IPS DF 6.9 (cell line): ENCODE measurements around the gene HSCB.

Source experiments
- DNase-seq: peaks from one replicate; pipeline ENCODE4 v3.0.0-alpha.2; 2013; ENCODE audit warnings: low read depth, low spot score
- H3K27ac ChIP-seq: one replicate; pipeline ENCODE4 v1.5.1; 2013; ENCODE audit warnings: low read length, control low read depth
- H3K27me3 ChIP-seq: 2 replicates; pipeline ENCODE4 v1.6.1; 2013; ENCODE audit warnings: mild to moderate bottlenecking, low read length; ENCODE audit not compliant: control insufficient read depth, insufficient read depth
- H3K36me3 ChIP-seq: 2 replicates; pipeline ENCODE4 v1.6.1; 2013; ENCODE audit warnings: low read length; ENCODE audit not compliant: control insufficient read depth, insufficient read depth
- H3K4me1 ChIP-seq: 2 replicates; pipeline ENCODE4 v1.6.1; 2013; ENCODE audit warnings: low read length; ENCODE audit not compliant: control insufficient read depth, insufficient read depth
- H3K4me3 ChIP-seq: 2 replicates; pipeline ENCODE4 v1.5.1; 2013; ENCODE audit warnings: mild to moderate bottlenecking, low read length
- H3K9me3 ChIP-seq: 2 replicates; pipeline ENCODE4 v1.6.1; 2013; ENCODE audit warnings: low read length, inconsistent platforms; ENCODE audit not compliant: control insufficient read depth, insufficient read depth
- WGBS: extraction: QIAGEN DNeasy Blood & Tissue Kit; methylation state at CpG from one replicate; pipeline ENCODE4 v1.1.7; 2013; ENCODE audit warnings: mixed read lengths, missing lambda C conversion rate; ENCODE audit not compliant: insufficient read length, insufficient coverage; 5-methylcytosine and 5-hydroxymethylcytosine counted together

The HSCB gene

DNA sequence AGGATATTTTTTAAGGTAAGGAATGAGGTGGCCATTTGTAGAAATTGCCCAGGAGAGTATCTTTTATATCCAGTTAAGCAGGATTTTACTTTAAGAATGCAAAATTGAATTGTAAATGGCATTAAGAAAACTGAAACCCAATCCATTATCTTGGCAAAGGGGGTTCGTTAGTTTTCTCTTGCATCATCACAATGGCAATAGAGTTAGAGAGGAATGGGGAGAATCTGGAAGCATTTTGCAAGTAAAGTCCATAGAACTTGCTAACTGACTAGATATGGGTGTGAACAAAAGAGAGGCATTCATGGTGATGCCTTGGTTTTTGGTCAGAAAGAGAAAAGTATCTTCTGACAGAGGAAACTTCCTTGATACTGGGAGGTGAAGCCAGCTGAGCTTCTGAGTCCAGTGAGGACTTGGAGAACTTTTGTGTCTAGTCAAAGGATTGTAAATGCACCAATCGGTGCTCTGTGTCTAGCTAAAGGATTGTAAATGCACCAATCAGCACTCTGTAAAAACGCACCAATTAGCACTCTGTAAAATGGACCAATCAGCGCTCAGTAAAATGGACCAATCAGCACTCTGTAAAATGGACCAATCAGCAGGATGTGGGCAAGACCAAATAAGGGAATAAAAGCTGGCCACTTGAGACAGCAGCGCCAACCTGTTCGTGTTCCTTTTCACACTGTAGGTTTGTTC lies 27.0 kb downstream of the HSCB start:
- WGBS: no CpG with 5 or more reads among the region's 6 CpGs

DNA sequence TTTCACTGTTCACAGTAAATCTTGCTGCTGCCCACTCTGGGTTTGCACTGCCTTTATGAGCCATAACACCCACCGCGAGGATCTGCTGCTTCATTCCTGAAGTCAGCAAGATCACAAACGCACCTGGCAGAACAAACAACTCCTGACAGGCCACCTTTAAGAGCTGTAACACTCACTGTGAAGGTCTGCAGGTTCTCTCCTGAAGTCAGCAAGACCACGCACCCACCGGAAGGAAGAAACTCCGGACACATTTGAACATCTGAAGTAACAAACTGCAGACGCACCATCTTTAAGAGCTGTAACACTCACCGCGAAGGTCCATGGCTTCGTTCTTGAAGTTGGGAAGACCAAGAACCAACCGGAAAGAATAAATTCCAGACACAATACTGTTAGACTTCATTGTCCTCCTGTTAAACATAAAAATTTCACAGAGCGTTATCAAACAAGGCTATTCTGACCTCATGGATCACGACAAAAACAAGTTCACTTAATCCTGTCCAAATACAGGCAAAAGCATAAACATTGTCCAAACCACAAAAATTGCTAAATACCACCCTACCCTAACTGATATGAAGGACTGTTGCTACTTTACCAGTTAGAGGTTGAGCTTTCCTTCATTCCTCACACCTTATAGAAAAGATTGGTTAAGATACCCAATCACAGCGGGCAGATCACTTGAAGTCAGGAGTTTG lies 27.7 kb downstream of the HSCB start:
- H3K36me3 ChIP-seq: no peaks in the 10 kb centered on the region
- no peak overlapping the region for H3K4me3 ChIP-seq
- WGBS: no CpG with 5 or more reads among the region's 14 CpGs
- H3K27ac ChIP-seq: no peak overlapping the region
- H3K9me3 ChIP-seq: no peaks in the 10 kb centered on the region
- H3K27me3 ChIP-seq: no peaks in the 10 kb centered on the region
- H3K4me1 ChIP-seq: no peaks in the 10 kb centered on the region
- no peak for DNase-seq

More for the DNA sequence above, 27.0 kb downstream of the HSCB start:
- Histone ChIP-seq H3K9me3 (no peaks in the 10 kb centered on the region), H3K4me3 (no peak overlapping the region), H3K27ac (no peak overlapping the region), H3K4me1 (no peaks in the 10 kb centered on the region), H3K36me3 (no peaks in the 10 kb centered on the region), H3K27me3 (no peaks in the 10 kb centered on the region)
- no peak for DNase-seq

DNA sequence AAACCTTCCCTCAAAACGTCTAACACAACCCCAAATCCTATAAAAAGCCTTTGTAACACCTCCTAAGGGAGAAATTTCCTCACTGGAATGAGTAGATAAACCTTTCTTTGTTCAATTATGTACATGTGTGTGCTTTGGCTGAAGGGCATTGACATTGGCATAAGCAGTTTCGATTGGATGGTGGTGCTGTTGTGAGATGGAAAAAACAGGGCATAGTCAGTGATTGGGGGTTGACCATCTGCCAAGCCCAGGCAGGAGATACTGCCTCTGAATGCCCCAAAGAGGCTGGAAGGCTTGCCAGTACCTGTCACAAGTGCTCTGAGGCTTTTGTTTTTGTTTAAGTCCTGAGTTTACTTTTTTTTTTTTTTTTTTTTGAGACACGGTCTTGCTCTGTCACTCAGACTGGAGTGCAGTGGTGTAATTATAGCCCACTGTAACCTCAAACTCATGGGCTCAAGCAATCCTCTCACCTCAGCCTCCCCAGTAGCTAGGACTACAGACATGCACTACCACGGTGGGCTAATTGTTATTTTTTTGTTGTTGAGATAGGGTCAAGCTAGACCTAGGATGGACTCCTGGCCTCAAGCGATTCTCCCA lies 29.5 kb downstream of the HSCB start:
- no peaks in the 10 kb centered on the region for H3K4me1 ChIP-seq
- H3K27me3 ChIP-seq: no peaks in the 10 kb centered on the region
- DNase-seq: no peak
- H3K9me3 ChIP-seq: no peaks in the 10 kb centered on the region
- H3K27ac ChIP-seq: no peak overlapping the region
- no peak overlapping the region for H3K4me3 ChIP-seq
- H3K36me3 ChIP-seq: no peaks in the 10 kb centered on the region; the same call in 1 of the 2 replicates
- WGBS: no CpG with 5 or more reads among the region's 5 CpGs

DNA sequence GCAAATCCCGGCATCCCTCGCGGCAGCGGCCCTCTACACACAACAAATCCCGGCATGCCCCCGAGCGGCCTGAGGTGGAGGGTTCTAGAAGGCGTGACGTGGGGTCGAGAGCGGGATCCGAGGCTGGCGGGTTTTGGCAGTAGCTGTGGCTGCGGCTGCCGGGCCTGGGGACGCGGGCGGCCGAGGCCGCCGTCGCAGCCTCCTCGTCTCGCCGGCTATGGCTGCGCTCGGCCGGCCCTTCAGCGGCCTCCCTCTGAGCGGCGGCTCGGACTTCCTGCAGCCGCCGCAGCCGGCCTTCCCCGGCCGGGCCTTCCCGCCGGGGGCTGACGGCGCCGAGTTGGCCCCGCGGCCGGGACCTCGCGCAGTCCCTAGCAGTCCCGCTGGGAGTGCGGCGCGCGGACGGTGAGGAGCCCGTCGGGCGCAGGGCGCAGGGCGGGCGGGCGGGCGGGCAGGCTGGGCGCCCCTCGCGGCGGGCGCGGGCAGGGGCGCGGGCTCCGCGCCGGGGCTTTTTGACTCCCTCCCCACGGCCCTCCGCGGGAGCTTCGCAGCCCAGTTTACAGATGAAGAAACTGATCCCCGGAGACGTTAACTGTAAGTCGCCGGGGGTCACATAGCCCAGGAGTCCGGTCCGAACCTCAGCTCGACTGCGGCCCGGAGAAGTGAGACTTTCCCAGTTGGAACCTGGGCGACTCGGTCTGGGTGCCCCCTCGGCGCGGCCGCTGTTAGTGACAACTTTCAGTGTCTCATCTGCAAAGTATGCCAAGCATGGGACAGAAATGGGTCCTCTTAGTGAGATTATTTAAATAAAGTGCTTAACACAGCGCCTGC lies 31.0 kb downstream of the HSCB start, which contains the start of gene CCDC117:
Gene CCDC117, plus strand, starts transcription at position 63 of the 828 bp plus-strand sequence. Its CDS starts 155 bp downstream, at position 218.
- no peaks in the 10 kb centered on the region for H3K4me1 ChIP-seq
- H3K4me3 ChIP-seq: peak within 1 kb of the TSS; percentile 77
- no peaks in the 10 kb centered on the region for H3K27me3 ChIP-seq
- no CpG with 5 or more reads among the region's 92 CpGs for WGBS
- no peaks in the 10 kb centered on the region; the same call in 1 of the 2 replicates for H3K36me3 ChIP-seq
- DNase-seq: peak; percentile 93
- no peak within 1 kb of the TSS for H3K27ac ChIP-seq
- no peaks in the 10 kb centered on the region for H3K9me3 ChIP-seq

DNA sequence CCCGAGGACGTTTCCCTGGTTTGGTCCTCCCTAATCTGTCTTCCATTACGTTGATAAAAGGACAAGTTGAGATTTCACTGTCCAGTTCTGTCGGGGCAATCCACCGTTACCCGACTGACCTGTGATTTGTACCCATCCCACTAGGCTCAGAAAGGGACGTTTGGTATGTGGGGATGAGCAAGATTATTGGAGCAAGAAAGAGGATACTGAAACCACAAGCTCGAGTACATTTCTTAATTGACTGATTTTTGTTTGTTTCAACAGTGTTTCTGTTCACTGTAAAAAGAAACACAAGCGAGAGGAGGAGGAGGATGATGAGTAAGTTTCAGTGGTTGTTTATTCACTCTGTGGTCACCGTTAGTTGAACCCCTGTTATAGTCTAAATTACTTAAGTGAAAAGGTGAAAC lies 31.6 kb downstream of the HSCB start:
- no peak for DNase-seq
- no peaks in the 10 kb centered on the region for H3K9me3 ChIP-seq
- no peaks in the 10 kb centered on the region for H3K4me1 ChIP-seq
- no peaks in the 10 kb centered on the region; the same call in 1 of the 2 replicates for H3K36me3 ChIP-seq
- H3K4me3 ChIP-seq: peak overlapping the region; percentile 77; the same call in 1 of the 2 replicates
- WGBS: no CpG with 5 or more reads among the region's 10 CpGs
- no peak overlapping the region for H3K27ac ChIP-seq
- no peaks in the 10 kb centered on the region for H3K27me3 ChIP-seq

DNA sequence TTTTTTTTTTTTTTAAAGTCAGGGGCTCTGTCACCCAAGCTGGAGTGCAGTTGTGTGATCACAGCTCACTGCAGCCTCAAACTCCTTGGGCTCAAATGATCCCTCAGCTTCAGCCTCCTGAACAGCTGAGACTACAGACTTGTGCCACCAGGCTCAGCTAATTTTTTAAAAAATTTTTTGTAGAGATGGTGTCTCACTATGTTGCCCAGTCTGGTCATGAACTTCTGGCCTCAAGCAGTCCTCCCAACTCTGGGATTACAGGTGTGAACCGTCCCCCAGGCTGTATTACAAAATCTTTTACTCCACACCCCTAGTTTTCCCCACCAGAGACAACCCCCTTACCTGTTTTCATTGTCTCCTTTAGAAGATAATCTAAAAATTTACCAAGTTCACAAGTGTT lies 32.5 kb downstream of the HSCB start:
- H3K4me3 ChIP-seq: no peak overlapping the region
- no peaks in the 10 kb centered on the region for H3K9me3 ChIP-seq
- no CpG with 5 or more reads among the region's 1 CpG for whole genome bisulfite sequencing
- DNase-seq: no peak
- H3K36me3 ChIP-seq: no peaks in the 10 kb centered on the region; the same call in 1 of the 2 replicates
- H3K27ac ChIP-seq: no peak overlapping the region
- H3K4me1 ChIP-seq: no peaks in the 10 kb centered on the region
- H3K27me3 ChIP-seq: no peaks in the 10 kb centered on the region

DNA sequence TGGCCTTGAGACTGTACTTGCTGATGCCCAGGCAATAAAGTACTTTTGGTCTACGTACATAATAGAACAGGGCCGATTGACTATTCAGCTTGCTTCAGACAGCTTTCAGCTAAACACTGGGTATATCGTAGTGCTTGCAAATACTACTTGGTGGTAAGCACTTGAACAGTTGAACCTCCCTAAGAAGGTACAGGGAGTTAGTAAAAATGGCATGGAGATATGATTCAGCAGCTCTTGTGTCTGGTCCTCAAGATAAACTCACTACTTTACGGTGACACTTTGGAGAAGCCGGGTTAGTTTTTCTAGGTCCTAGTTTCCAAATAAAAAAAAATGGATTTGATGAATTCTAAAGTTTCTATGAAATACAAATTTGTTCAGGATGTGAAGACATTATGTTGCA lies 38.0 kb downstream of the HSCB start:
- no peaks in the 10 kb centered on the region for H3K4me1 ChIP-seq
- DNase-seq: no peak
- H3K9me3 ChIP-seq: no peaks in the 10 kb centered on the region
- peaks cover 5% of the 10 kb centered on the region; the same call in 1 of the 2 replicates for H3K36me3 ChIP-seq
- H3K4me3 ChIP-seq: no peak overlapping the region
- WGBS: no CpG with 5 or more reads among the region's 5 CpGs
- no peaks in the 10 kb centered on the region for H3K27me3 ChIP-seq
- no peak overlapping the region for H3K27ac ChIP-seq

DNA sequence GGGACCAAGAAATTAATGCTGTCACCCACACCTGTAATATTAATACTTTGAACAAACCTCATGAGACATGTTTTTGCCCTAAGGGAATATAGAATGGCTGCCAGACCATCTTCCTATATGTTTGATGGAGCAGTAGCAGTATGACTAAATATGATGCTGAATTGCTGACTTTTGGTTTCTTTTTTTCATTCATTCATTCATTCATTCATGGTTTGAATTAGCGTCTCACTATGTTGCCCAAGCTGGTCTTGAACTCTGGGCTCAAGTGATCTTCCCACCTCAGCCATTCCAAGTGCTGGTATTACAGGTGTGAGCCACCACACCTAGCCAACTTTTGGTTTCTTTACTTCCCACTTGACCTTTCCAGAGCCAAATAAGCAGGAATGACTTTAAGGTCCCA lies 38.5 kb downstream of the HSCB start:
- peaks cover 5% of the 10 kb centered on the region; the same call in 1 of the 2 replicates for H3K36me3 ChIP-seq
- no peaks in the 10 kb centered on the region for H3K27me3 ChIP-seq
- WGBS: no CpG with 5 or more reads among the region's 1 CpG
- H3K9me3 ChIP-seq: no peaks in the 10 kb centered on the region
- no peak for DNase-seq
- no peak overlapping the region for H3K4me3 ChIP-seq
- H3K27ac ChIP-seq: no peak overlapping the region
- no peaks in the 10 kb centered on the region for H3K4me1 ChIP-seq

DNA sequence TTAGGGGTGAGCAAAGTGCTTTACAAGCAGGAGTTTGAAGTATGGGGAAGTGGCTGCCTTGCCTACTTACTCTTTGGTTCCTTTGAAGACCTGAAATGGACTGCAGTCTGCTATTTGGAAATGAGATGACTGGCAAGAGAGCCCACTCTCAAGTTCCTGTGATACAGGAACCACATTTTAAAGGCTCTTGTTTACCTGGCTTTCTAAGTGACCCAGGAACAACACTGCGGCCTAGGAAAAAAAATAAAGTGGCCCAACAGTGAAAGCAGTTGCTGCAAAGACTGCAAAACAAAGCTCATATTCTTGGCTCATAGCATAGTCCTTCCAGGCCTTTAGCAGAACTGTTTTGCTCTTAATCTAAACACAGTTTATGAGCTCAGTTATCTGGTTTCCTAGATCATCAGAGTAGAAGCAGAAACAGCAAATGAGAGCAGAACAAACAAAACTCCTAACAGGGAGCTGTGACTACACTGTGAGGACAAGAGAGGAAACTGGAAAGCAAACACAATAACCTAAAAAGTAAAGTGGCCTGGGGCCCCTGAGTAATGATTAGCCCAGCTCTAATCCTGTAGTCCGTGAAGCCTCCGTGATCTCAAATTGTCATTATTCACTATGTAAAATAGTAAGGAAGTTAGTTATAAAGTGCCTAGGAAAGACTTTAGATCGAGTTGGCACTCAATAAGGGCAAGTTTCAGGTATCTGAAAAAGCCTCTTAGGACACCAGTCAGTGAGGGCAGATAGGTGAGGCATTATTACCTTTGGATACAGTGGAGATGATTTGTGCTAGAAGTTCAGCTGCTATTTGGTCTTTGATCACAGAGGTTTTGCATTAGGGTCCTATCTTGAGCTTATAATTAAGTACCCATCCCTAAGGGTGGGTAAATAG lies 42.2 kb downstream of the HSCB start:
- no peaks in the 10 kb centered on the region for H3K9me3 ChIP-seq
- no peaks in the 10 kb centered on the region for H3K4me1 ChIP-seq
- H3K36me3 ChIP-seq: peaks cover 5% of the 10 kb centered on the region; the same call in 1 of the 2 replicates
- WGBS: no CpG with 5 or more reads among the region's 4 CpGs
- no peak overlapping the region for H3K27ac ChIP-seq
- H3K27me3 ChIP-seq: no peaks in the 10 kb centered on the region
- H3K4me3 ChIP-seq: no peak overlapping the region
- DNase-seq: no peak
